Bronchial epithelial cell (primary cell): ENCODE data around the gene VSX2. TPM values are rescaled to one million over a fixed set of nuclear protein-coding genes. Genes with fewer than 3 reads are reported as not detected.
A peak's percentile ranks its signal among the peaks of the same experiment; 100 is the strongest.

Experiments used
- DNase-seq: peaks from one replicate; pipeline ENCODE4 v3.0.0-alpha.2; 2010; ENCODE audit warnings: low read depth
- FAIRE-seq: peaks from 2 replicates; lab custom pipeline; 2011; peaks lifted over from hg19 to GRCh38; lab: Jason Lieb, UNC
- H3K27me3 ChIP-seq: 2 replicates; pipeline ENCODE4 v1.5.1; 2011; ENCODE audit warnings: low read length; ENCODE audit not compliant: control insufficient read depth, insufficient read depth
- H3K36me3 ChIP-seq: 2 replicates; pipeline ENCODE4 v1.5.1; 2011; ENCODE audit warnings: low read length; ENCODE audit not compliant: control insufficient read depth, insufficient read depth
- H3K4me3 ChIP-seq: 2 replicates; pipeline ENCODE4 v1.5.1; 2011; ENCODE audit warnings: mild to moderate bottlenecking, low read depth, low read length, control low read depth
- total RNA-seq: library from RNA; depleted of rRNA; stranded (reverse); fragments of >200 nt; gene quantifications from 2 replicates; pipeline ENCODE4 v1.2.1, GENCODE V29; 2014
- TF ChIP-seq, protein P1 (sequence below): IDR thresholded peaks from 2 replicates; pipeline ENCODE4 v1.5.1; 2011; ENCODE audit warnings: mild to moderate bottlenecking, moderate library complexity, low read length, control low read depth, inconsistent platforms; ENCODE audit not compliant: insufficient read depth, severe bottlenecking

VSX2 gene
- total RNA-seq, 1 donor from 2014 or later: not detected

DNA sequence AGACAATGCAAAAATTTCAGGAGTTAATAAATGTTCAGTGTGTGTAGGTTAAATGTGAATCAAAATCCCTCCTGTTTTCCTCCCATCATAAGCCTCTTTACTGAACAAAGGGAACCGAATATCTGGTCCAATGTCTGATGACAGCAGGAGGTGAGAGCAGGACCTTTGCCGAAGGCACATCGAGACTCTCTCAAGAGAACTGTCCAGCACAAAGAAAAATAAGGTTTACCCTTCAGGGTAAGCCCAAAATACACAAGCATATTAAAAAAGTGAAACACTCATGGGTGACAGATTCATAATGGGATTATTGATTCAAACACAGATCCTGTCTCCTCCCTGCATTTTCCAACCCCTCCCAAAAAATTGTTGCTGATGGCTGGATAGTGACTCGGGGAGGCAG lies 4.2 kb upstream of the VSX2 start:
- DNase-seq (no peak), FAIRE-seq (no peak)
- no peak overlapping the region for H3K4me3 ChIP-seq
- no peaks in the 10 kb centered on the region for H3K36me3 ChIP-seq
- peaks cover 25% of the 10 kb centered on the region for H3K27me3 ChIP-seq
- TF ChIP-seq, protein P1, sequence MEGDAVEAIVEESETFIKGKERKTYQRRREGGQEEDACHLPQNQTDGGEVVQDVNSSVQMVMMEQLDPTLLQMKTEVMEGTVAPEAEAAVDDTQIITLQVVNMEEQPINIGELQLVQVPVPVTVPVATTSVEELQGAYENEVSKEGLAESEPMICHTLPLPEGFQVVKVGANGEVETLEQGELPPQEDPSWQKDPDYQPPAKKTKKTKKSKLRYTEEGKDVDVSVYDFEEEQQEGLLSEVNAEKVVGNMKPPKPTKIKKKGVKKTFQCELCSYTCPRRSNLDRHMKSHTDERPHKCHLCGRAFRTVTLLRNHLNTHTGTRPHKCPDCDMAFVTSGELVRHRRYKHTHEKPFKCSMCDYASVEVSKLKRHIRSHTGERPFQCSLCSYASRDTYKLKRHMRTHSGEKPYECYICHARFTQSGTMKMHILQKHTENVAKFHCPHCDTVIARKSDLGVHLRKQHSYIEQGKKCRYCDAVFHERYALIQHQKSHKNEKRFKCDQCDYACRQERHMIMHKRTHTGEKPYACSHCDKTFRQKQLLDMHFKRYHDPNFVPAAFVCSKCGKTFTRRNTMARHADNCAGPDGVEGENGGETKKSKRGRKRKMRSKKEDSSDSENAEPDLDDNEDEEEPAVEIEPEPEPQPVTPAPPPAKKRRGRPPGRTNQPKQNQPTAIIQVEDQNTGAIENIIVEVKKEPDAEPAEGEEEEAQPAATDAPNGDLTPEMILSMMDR: no peak

DNA sequence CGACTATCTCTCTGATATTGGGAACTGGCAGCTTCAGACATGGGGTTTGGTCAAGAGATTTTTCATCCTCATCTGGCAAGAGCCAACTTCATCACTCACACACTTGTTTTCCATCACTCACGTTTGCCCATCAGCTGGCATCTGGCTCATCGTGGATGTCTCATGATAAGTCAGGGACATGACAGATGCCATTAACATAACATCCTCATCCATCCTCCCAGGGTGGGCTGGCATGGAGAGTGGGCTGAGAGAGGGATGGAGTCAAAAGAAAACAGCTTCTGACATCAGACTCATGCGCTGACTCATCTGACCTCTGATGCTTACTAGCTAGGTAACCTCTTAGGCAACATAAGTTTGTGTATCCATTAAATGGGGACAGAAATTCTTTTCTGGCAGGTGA lies 1.8 kb upstream of the VSX2 start:
- Histone ChIP-seq H3K27me3 (peaks cover 46% of the 10 kb centered on the region), H3K4me3 (no peak overlapping the region), H3K36me3 (no peaks in the 10 kb centered on the region)
- FAIRE-seq (peak; percentile 98), DNase-seq (peak; percentile 24)
- TF ChIP-seq, protein P1: no peak

DNA sequence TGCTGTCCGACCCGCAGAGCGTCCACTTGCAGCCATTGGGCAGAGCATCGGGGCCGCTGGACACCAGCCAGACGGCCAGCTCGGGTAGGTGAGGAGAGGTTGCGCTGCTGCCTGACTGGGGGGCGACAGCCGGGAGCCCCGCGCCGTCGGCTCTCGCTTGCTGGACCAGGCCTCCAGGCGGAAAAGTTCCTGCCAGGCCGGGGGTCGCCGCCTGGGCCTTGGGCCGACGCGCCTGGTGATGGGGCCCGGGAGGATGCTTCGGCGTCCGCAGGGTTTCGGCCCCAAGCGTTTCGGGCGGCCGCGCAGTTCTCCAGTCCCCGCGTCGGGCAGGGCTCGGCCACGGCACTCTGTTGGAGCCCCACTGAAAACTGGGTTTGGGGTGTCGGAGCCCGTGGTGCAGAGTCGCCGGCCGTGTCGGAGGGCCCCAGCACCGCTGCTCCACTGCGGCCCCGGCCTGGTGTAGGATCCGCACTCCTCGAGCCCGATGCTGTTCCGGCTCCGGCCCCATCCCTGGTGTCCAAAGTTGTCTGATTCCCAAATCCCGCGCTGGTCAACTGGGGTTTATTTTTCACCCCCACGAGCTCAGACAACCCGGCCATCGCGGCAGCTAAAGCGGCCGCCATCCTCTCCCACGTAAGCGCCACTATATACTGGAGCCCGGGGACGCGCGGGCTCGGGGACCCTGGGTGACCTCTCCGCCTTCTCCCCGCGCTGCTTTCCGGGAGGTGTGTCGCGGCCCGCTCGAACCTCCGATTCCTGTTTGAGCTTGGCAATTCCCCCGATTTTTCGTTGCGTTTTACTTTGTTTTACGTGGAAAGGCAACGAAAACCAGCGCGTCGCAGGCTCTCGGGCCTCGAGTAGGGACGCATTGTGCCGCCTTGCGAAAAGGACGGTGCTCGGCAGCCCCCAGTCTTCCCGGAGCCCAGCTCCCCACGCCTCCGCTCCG lies 872 bp downstream of the VSX2 start:
- no peaks in the 10 kb centered on the region for H3K36me3 ChIP-seq
- no peak overlapping the region for H3K4me3 ChIP-seq
- no peak for DNase-seq
- no peak for FAIRE-seq
- TF ChIP-seq, protein P1: no peak
- H3K27me3 ChIP-seq: peaks cover 60% of the 10 kb centered on the region

DNA sequence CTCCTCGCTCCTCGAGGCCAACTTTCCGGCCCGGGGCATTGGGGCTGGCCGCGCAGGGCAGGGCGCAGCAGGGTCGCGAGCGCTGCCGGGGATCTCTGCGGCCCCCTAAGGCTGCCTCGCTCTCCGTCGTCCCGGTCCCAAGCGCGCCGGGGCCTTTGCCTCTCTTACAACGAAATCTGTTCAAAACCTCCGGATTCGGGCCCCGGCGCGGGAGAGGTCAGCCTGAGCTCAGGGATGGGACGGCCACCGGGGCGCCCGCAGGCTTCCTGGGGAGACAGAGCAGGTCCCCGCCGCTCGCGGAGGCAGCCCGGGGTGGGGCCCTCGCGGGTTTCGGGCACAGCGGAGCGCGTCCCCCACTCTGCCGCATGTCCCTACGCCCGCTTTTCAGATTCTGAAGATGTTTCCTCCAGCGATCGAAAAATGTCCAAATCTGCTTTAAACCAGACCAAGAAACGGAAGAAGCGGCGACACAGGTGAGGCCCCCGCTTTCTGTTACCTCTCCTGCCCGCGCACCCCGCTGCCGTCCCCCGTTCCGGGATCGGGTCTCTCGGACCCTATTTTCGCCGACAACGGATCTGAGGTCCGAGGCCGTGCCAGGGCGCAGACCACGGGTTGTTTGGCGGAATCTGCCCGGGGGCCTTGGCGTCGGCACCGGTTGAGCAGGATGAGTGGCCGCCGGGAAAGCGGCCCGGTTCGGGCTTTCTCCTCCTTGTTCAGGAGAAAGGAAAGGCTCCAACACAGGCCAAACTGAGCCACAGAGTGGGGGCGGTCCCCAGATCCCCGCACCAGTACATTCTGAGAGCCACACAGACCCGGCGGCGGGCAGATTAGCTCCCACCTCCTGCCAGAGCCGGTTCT lies 1.8 kb downstream of the VSX2 start:
- DNase-seq (no peak), FAIRE-seq (no peak)
- Histone ChIP-seq H3K36me3 (no peaks in the 10 kb centered on the region), H3K27me3 (peaks cover 62% of the 10 kb centered on the region), H3K4me3 (no peak overlapping the region)
- TF ChIP-seq, protein P1: no peak

DNA sequence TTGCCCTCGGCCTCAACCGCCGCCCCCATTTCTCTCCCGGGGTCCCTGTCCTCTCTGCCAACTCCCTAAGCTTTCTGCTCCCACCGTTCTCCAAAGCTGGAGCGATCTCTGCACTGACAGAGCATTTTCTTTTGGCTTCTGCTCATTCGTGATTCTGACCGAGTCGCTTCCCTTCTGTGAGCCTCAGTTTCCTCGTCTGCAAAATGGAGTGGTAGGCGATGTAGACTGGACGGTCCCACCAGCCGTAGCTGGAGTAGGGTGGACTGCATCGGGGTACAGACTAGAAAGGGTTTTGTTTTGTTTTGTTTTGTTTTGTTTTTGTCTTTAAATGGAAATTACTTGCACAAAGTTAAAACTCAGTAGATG lies 2.4 kb downstream of the VSX2 start:
- Histone ChIP-seq H3K4me3 (no peak overlapping the region), H3K36me3 (no peaks in the 10 kb centered on the region), H3K27me3 (peaks cover 66% of the 10 kb centered on the region)
- TF ChIP-seq, protein P1: no peak
- DNase-seq (no peak), FAIRE-seq (no peak)
